Chondrocyte (in vitro differentiated cells): ENCODE measurements around the gene HTD2. TPM values are rescaled to one million over a fixed set of nuclear protein-coding genes. Genes with fewer than 3 reads are reported as not detected.

ENCODE experiments used
- DNase-seq: peaks from one replicate; pipeline ENCODE4 v3.0.0; 2021; ENCODE audit warnings: mixed read lengths, low spot score
- H3K27ac Mint-ChIP-seq: one replicate; pipeline ENCODE4 v1.8.0; 2021; ENCODE audit warnings: mild to moderate bottlenecking, moderate library complexity, mixed read lengths; ENCODE audit not compliant: unreplicated experiment
- H3K27me3 Mint-ChIP-seq: 2 replicates; pipeline ENCODE4 v1.8.0; 2021; ENCODE audit warnings: low read depth, mixed read lengths
- H3K36me3 Mint-ChIP-seq: 2 replicates; pipeline ENCODE4 v1.8.0; 2021; ENCODE audit warnings: low read depth, mixed read lengths
- H3K4me1 Mint-ChIP-seq: 2 replicates; pipeline ENCODE4 v1.8.0; 2021; ENCODE audit warnings: low read depth, mild to moderate bottlenecking, mixed read lengths
- H3K4me3 Mint-ChIP-seq: one replicate; pipeline ENCODE4 v1.8.0; 2021; ENCODE audit warnings: mild to moderate bottlenecking, moderate library complexity, mixed read lengths; ENCODE audit not compliant: unreplicated experiment
- H3K9me3 Mint-ChIP-seq: 2 replicates; pipeline ENCODE4 v1.8.0; 2021; ENCODE audit warnings: low read depth, mixed read lengths
- CTCF ChIP-seq: fragments of 200-600 bp; sonication (generic); IDR thresholded peaks from 2 replicates; pipeline ENCODE4 v1.5.0; 2021; ENCODE audit warnings: antibody characterized with exemption, mild to moderate bottlenecking, moderate library complexity
- total RNA-seq: library from RNA; stranded (reverse); gene quantifications from 3 replicates; pipeline ENCODE4 v1.2.1, GENCODE V29; 2021

The HTD2 gene
- total RNA-seq, 1 donor from 2014 or later = 5.0 TPM

- Mint-ChIP-seq H3K9me3 (peaks cover 4% of the 10 kb centered on the region), H3K4me1 (no peaks in the 10 kb centered on the region), H3K27ac (no peak overlapping the region), H3K36me3 (peaks cover 3% of the 10 kb centered on the region), H3K27me3 (no peaks in the 10 kb centered on the region), H3K4me3 (no peak overlapping the region)
- no peak for TF ChIP-seq CTCF
- DNase-seq = no peak
Measured at GRCh38 chr3:58296269-58296668, 10.1 kb upstream of the HTD2 start.

GRCh38 chr3:58296843-58297242 lies 9.5 kb upstream of the HTD2 start:
- Mint-ChIP-seq H3K4me1 (no peaks in the 10 kb centered on the region), H3K4me3 (no peak overlapping the region), H3K27me3 (no peaks in the 10 kb centered on the region), H3K9me3 (peaks cover 4% of the 10 kb centered on the region), H3K36me3 (peaks cover 3% of the 10 kb centered on the region), H3K27ac (no peak overlapping the region)
- DNase-seq = no peak
- TF ChIP-seq CTCF = no peak

GRCh38 chr3:58298190-58298589 lies 8.1 kb upstream of the HTD2 start:
- DNase-seq = no peak
- peaks cover 4% of the 10 kb centered on the region for H3K9me3 Mint-ChIP-seq
- TF ChIP-seq CTCF = no peak
- peaks cover 3% of the 10 kb centered on the region for H3K36me3 Mint-ChIP-seq
- H3K27ac Mint-ChIP-seq = no peak overlapping the region
- no peaks in the 10 kb centered on the region for H3K4me1 Mint-ChIP-seq
- H3K27me3 Mint-ChIP-seq = peaks cover 8% of the 10 kb centered on the region
- no peak overlapping the region for H3K4me3 Mint-ChIP-seq

GRCh38 chr3:58299075-58299474 lies 7.2 kb upstream of the HTD2 start:
- Mint-ChIP-seq H3K36me3 (peaks cover 3% of the 10 kb centered on the region), H3K4me3 (no peak overlapping the region)
- no peak for DNase-seq

GRCh38 chr3:58299839-58300516 lies 6.3 kb upstream of the HTD2 start:
- Mint-ChIP-seq H3K27me3 (peaks cover 8% of the 10 kb centered on the region), H3K4me1 (no peaks in the 10 kb centered on the region), H3K27ac (no peak overlapping the region), H3K9me3 (peaks cover 4% of the 10 kb centered on the region), H3K4me3 (no peak overlapping the region), H3K36me3 (peaks cover 2% of the 10 kb centered on the region)
- no peak for DNase-seq
- TF ChIP-seq CTCF = peak; percentile 93

More at GRCh38 chr3:58299075-58299474, 7.2 kb upstream of the HTD2 start:
- Mint-ChIP-seq H3K27me3 (peaks cover 8% of the 10 kb centered on the region), H3K4me1 (no peaks in the 10 kb centered on the region), H3K9me3 (peaks cover 4% of the 10 kb centered on the region), H3K27ac (no peak overlapping the region)
- no peak for TF ChIP-seq CTCF
